ENCODE results near the gene PDCD10.

PDCD10 gene

DNA sequence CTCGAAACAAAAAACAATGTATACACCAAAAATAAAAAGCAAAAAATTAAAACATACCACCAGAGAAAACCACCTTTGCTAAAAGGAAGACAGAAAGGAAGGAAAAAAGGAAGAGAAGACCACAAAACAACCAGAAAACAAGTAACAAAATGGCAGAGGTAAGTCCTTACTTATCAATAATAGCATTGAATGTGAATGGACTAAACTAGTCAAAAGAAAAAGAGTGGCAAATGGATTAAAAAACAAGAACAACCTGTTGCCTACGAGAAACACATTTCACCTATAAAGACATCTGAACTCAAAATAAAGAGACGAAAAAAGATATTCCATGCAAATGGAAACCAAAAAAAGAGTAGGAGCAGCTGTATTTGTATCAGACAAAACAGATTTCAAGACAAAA, 22.2 kb downstream of the PDCD10 start:
- no peak overlapping the region for H3K4me3 ChIP-seq (replicated peaks; ENCODE audit: low read depth, low read length)
- H3K27me3 ChIP-seq (replicated peaks; ENCODE audit: control insufficient read depth, insufficient read depth, low read length): no peaks in the 10 kb centered on the region
- no peak for DNase-seq (ENCODE audit: extremely low read depth, insufficient read length)
- H3K36me3 ChIP-seq (ENCODE audit: control insufficient read depth, insufficient read depth, low read length): peaks cover 4% of the 10 kb centered on the region; the same call in 1 of the 2 replicates
- TF ChIP-seq, protein P1, sequence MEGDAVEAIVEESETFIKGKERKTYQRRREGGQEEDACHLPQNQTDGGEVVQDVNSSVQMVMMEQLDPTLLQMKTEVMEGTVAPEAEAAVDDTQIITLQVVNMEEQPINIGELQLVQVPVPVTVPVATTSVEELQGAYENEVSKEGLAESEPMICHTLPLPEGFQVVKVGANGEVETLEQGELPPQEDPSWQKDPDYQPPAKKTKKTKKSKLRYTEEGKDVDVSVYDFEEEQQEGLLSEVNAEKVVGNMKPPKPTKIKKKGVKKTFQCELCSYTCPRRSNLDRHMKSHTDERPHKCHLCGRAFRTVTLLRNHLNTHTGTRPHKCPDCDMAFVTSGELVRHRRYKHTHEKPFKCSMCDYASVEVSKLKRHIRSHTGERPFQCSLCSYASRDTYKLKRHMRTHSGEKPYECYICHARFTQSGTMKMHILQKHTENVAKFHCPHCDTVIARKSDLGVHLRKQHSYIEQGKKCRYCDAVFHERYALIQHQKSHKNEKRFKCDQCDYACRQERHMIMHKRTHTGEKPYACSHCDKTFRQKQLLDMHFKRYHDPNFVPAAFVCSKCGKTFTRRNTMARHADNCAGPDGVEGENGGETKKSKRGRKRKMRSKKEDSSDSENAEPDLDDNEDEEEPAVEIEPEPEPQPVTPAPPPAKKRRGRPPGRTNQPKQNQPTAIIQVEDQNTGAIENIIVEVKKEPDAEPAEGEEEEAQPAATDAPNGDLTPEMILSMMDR (IDR thresholded peaks at IDR 0.05; ENCODE audit: insufficient read depth, low read length, poor library complexity, severe bottlenecking): no peak

DNA sequence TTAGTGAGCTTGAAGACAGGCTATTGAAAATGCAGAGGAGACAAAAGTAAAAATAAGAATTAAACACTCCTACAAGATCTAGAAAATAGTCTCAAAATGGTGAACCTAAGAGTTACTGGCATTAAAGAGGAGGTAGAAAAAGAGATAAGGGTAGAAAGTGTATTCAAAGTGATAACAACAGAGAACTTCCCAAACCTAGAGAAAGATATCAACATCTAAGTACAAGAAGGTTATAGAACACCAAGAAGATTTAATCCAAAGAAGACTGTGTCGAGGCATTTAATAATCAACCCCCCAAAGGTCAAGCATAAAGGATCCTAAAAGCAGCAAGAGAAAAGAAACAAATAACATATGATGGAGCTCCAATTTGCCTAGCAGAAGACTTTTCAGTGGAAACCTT, 23.3 kb downstream of the PDCD10 start:
- no peak overlapping the region for H3K4me3 ChIP-seq (replicated peaks; ENCODE audit: low read depth, low read length)
- peaks cover 4% of the 10 kb centered on the region; the same call in 1 of the 2 replicates for H3K36me3 ChIP-seq (ENCODE audit: control insufficient read depth, insufficient read depth, low read length)
- DNase-seq (ENCODE audit: extremely low read depth, insufficient read length): no peak
- no peaks in the 10 kb centered on the region for H3K27me3 ChIP-seq (replicated peaks; ENCODE audit: control insufficient read depth, insufficient read depth, low read length)
- TF ChIP-seq, protein P1 (IDR thresholded peaks at IDR 0.05; ENCODE audit: insufficient read depth, low read length, poor library complexity, severe bottlenecking): no peak

DNA sequence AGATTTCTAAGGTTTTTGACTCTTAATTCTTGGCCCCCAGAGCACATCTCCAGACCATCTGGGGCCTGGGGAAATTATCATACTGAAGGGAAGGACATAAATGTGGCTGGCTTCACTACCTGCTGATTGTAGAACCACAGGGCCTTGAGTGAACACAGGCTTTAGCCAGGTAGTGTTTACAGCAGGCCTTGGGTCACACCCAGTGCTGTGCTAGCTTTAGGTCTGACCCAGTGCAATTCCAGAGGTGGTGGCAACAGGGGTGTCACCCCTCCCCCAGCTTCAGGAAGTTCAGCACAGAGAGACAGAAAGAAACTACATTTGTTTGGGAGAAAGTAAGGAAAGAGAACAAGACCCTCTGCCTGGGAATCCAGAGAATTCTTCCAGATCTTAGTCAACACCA, 24.1 kb downstream of the PDCD10 start:
- Histone ChIP-seq H3K27me3 (replicated peaks; ENCODE audit: control insufficient read depth, insufficient read depth, low read length) (no peaks in the 10 kb centered on the region), H3K36me3 (ENCODE audit: control insufficient read depth, insufficient read depth, low read length) (peaks cover 4% of the 10 kb centered on the region; the same call in 1 of the 2 replicates), H3K4me3 (replicated peaks; ENCODE audit: low read depth, low read length) (no peak overlapping the region)
- TF ChIP-seq, protein P1 (IDR thresholded peaks at IDR 0.05; ENCODE audit: insufficient read depth, low read length, poor library complexity, severe bottlenecking): no peak
- no peak for DNase-seq (ENCODE audit: extremely low read depth, insufficient read length)

DNA sequence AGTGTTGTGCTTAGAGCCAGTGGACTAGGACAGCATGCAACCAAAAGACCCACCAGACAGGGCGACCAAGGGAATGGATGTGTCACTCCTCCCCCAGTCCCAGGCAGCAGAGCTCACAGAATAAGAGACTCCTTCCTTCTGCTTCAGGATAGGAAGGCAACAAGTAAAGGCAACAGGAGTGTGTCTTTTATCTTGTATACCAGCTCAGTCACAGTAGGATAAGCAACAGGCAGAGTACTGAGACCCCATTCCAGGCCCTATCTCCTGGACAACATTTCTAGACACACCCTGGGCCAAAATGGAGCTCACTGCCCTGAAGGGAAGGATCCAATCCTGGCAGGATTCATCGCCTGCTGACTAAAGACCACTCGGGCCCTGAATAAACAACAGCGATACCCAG, 25.0 kb downstream of the PDCD10 start:
- no peak for DNase-seq (ENCODE audit: extremely low read depth, insufficient read length)
- Histone ChIP-seq H3K4me3 (replicated peaks; ENCODE audit: low read depth, low read length) (no peak overlapping the region), H3K27me3 (replicated peaks; ENCODE audit: control insufficient read depth, insufficient read depth, low read length) (no peaks in the 10 kb centered on the region), H3K36me3 (ENCODE audit: control insufficient read depth, insufficient read depth, low read length) (peaks cover 4% of the 10 kb centered on the region; the same call in 1 of the 2 replicates)
- TF ChIP-seq, protein P1 (IDR thresholded peaks at IDR 0.05; ENCODE audit: insufficient read depth, low read length, poor library complexity, severe bottlenecking): no peak

DNA sequence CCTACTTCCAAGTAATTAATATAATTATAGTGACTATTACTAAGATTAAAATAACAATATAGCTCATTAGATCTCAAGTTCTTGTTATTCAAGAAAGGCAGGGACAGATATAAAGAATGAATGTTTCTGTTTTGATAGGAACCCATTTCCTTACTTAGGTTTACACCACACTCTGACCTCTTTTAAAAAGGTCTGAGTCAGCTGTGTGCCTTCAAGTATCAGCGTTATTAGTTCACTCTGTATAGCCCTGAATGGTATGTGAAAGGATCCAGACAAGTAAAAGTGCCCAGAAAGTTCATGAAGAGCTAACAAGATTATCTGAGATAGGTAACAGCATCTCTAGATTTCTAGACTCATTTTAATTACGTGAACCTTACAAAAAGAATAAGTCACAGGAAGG, 28.9 kb downstream of the PDCD10 start:
- no peak for DNase-seq (ENCODE audit: extremely low read depth, insufficient read length)
- Histone ChIP-seq H3K4me3 (replicated peaks; ENCODE audit: low read depth, low read length) (no peak overlapping the region), H3K36me3 (ENCODE audit: control insufficient read depth, insufficient read depth, low read length) (peaks cover 4% of the 10 kb centered on the region; the same call in 1 of the 2 replicates), H3K27me3 (replicated peaks; ENCODE audit: control insufficient read depth, insufficient read depth, low read length) (no peaks in the 10 kb centered on the region)
- TF ChIP-seq, protein P1 (IDR thresholded peaks at IDR 0.05; ENCODE audit: insufficient read depth, low read length, poor library complexity, severe bottlenecking): no peak

DNA sequence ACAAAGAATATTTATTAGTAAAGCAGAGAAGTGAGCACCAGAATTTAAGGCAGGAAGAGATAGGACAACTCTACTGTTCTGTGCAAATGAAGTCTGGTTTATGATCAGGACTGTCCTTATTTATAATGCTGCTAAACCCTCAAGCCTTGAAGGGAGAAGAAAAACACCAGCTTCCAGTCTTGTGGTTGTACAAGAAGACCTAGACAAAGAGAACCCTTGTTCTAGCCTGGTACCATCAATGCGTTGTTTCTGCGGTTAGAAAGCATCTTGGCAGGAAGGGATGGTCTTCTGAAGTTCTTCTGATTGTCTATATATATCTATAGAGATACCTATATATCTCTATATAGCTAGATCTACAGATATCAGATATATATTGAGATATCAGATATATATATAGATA, 33.8 kb downstream of the PDCD10 start:
- DNase-seq (ENCODE audit: extremely low read depth, insufficient read length): no peak
- TF ChIP-seq, protein P1 (IDR thresholded peaks at IDR 0.05; ENCODE audit: insufficient read depth, low read length, poor library complexity, severe bottlenecking): no peak
- no peak overlapping the region for H3K4me3 ChIP-seq (replicated peaks; ENCODE audit: low read depth, low read length)
- H3K27me3 ChIP-seq (replicated peaks; ENCODE audit: control insufficient read depth, insufficient read depth, low read length): no peaks in the 10 kb centered on the region
- H3K36me3 ChIP-seq (ENCODE audit: control insufficient read depth, insufficient read depth, low read length): no peaks in the 10 kb centered on the region

All from GM06990 (cell line).